GM12875 (cell line): Measurements from ENCODE around the gene PNMA6E.

Experiments used
- H3K4me3 ChIP-seq: one replicate; pipeline ENCODE4 v1.5.1; 2011; ENCODE audit warnings: low read depth, low read length, control low read depth
- CTCF ChIP-seq: IDR thresholded peaks from 2 replicates; pipeline ENCODE4 v1.5.1; 2011; ENCODE audit warnings: low read depth, mild to moderate bottlenecking, control low read depth, inconsistent platforms, low read length, moderate library complexity, borderline replicate concordance; ENCODE audit not compliant: insufficient read depth

The PNMA6E gene

GRCh38 chrX:153412746-153413720 lies 11.9 kb upstream of the PNMA6E start:
- TF ChIP-seq CTCF: no peak

GRCh38 chrX:153411988-153412574 lies 10.9 kb upstream of the PNMA6E start:
- TF ChIP-seq CTCF: no peak
- peak overlapping the region; percentile 62 for H3K4me3 ChIP-seq

More at GRCh38 chrX:153412746-153413720, 11.9 kb upstream of the PNMA6E start:
- H3K4me3 ChIP-seq: no peak overlapping the region

GRCh38 chrX:153411255-153411987 lies 10.3 kb upstream of the PNMA6E start, which contains the start of gene ZFP92:
TSS of gene ZFP92 (plus strand) at chrX:153411472. CDS start at chrX:153418323, 6,851 bp downstream.
- peak within 1 kb of the TSS; percentile 62 for H3K4me3 ChIP-seq
- TF ChIP-seq CTCF: no peak

GRCh38 chrX:153410888-153411254 lies 9.7 kb upstream of the PNMA6E start:
- peak overlapping the region; percentile 62 for H3K4me3 ChIP-seq
- TF ChIP-seq CTCF: no peak

GRCh38 chrX:153410373-153410772 lies 9.2 kb upstream of the PNMA6E start:
- TF ChIP-seq CTCF: no peak

GRCh38 chrX:153409414-153410101 lies 8.4 kb upstream of the PNMA6E start:
- TF ChIP-seq CTCF: no peak
- H3K4me3 ChIP-seq: no peak overlapping the region

More at GRCh38 chrX:153410373-153410772, 9.2 kb upstream of the PNMA6E start:
- H3K4me3 ChIP-seq: no peak overlapping the region
